ENCODE measurements around the gene TTC31.
"Not testable (repeated sequence)": the region's sequence is repeated elsewhere in the genome, so short reads cannot be mapped to it uniquely, and the experiment has no call there.

Gene TTC31

DNA sequence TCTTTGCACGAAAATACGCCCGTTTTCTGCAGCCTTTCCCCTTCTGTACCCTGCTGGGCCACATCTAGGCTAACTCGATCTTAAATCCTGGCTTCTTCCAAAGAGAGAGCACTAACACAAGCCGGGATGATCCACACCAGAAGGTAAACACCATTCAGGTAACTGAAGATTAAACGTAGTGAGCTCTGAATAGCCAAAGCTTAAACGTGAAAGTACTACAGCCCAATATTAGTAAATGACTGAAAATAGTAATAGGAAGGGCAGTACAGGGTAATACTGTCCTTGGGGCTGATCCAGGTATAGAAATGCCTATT, 10.0 kb upstream of the TTC31 start:
- intact Hi-C loops (cut with DNase I) = no loop called here
- DNase-seq = no peak

DNA sequence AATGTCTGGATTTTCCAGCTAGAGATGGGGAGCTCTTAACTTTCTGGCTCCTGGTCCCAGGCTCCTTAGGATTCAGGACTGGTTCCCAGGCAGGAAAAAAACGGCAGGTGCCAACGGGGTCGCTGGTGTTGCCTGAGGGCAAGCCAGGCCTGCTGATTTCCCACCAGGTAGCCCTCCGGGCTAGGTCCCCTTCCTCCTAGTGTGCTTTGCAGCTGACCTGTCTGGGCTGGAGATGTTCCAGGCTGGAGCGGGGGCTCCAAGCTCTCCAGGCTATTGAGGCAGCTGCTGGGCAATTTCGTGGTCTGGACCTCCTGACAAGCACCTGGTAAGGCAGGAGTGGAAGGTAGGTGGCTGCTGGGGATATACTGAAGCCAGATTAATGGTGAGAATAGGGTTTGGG, 8.4 kb upstream of the TTC31 start:
- DNase-seq = no peak
- intact Hi-C loops (cut with DNase I) = no loop called here

- intact Hi-C loops (cut with DNase I) = no loop called here
- DNase-seq = no peak
Observed at GRCh38 chr2:74474899-74475298, 8.0 kb upstream of the TTC31 start.

DNA sequence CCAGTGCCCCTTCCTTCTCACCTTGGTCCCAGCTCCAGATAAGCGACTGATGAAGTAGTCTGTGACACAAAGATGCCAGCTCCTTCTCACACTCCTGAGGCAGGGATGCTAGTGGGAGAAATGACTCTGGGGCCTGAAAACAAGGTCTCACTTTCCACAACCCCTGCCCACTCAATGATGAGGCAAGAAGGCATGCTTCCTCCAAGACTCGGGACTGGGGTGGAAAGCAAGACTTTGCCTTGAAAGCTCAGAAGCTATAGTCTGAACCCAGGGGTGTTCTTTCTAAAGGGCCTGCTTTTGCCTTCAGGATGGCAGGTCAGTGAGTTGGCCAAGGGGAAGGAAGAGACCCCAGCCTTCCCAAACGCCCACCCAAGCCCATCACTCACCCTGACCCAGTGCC, 1.4 kb upstream of the TTC31 start:
- intact Hi-C loops (cut with DNase I) = loop anchor here (5.0 kb wide), 1 partner anchor 106 kb away; no protein-coding TSS in a partner anchor
- DNase-seq = no peak

- intact Hi-C loops (cut with DNase I) = loop anchor here (1.0 to 5.0 kb wide), 3 partner anchors 27 to 105 kb away; partner anchors contain the start of genes AUP1, HTRA2 and INO80B
- peak in 4 of 42 donors; percentile 21 to 56 (median 27) for DNase-seq
Observed at GRCh38 chr2:74481961-74482800, 700 bp upstream of the TTC31 start.

GRCh38 chr2:74483675-74484164, 839 bp downstream of the TTC31 start:
- intact Hi-C loops (cut with DNase I) = loop anchor here (2.0 to 5.0 kb wide), 2 partner anchors 29 to 104 kb away; partner anchors contain the start of gene INO80B
- DNase-seq = not testable (repeated sequence)

DNA sequence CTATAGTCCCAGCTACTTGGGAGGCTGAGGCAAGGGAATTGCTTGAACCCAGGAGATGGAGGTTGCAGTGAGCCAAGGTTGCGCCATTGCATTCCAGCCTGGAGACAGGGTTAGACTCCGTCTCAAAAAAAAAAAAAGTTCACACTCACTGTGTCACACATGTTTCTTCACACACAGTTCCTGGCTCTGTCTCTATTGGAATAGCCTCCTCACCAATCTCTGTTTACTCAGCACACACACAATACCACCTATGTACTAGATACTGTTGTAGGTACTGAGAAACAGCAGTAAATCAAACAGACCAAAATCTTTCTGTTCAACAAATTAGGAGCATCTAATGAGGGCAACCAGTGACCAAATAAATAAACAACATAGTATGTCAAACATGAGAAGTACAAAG, 3.3 kb downstream of the TTC31 start:
- DNase-seq = no peak
- intact Hi-C loops (cut with DNase I) = no loop called here

- intact Hi-C loops (cut with DNase I) = no loop called here
- no peak for DNase-seq
Observed at GRCh38 chr2:74488643-74489481, 6.0 kb downstream of the TTC31 start.

DNA sequence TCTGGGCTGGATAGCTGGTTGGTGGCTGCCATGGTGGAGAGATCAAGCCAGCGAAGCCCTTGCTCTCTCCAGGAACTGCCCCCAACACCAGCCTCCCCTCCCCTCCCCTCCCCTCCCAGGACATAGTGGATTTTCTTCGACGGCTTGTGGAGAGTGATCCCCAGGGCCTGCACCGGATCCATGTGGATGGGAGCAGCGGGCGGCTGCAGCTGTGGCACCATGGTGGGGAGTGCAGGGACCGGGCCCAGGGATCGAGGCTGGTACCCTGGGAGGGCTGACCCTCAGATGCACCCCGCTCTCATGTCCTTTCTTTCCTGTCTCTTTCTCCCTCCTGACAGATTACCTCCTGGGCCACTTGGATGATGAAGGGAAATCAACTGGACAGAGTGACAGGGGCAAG, 7.0 kb downstream of the TTC31 start:
- intact Hi-C loops (cut with DNase I) = no loop called here
- DNase-seq = no peak

DNA sequence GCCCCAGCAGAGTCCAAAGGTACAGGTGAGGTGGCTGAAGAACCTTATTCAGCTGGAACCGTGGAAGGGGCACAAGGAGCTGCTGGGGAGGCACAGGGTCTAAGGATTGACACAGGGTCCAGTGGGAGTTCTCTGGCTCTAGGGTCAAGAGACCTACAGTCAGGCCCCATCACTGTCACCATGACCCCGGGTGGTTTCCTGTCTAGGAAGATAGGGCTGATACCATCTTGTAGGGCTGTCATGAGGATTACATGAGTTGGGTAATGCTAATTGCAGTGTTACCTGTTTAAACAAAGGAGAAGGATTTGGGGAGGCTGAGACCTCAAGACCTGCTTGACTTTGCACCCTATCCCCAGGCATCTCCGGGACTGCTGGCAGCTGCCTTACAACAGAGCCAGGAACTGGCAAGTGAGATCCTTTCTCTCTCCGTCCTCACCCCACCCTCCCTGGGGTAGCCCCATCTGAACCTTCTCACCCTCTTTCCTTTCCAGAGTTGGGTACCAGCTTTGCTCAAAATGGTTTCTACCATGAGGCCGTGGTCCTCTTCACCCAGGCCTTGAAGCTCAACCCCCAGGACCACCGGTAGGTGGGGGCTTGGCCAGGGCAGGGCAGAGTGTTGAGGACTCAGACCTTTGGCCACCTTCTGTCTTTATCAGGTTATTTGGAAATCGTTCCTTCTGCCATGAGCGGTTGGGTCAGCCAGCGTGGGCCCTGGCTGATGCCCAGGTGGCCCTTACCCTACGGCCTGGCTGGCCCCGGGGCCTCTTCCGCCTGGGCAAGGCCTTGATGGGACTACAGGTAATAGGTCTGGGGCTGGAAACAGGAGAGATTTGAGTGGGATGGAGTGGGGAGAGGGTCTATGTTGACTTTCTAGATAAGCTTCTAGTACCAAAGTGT, 9.0 kb downstream of the TTC31 start:
- no peak for DNase-seq
- intact Hi-C loops (cut with DNase I) = no loop called here

DNA sequence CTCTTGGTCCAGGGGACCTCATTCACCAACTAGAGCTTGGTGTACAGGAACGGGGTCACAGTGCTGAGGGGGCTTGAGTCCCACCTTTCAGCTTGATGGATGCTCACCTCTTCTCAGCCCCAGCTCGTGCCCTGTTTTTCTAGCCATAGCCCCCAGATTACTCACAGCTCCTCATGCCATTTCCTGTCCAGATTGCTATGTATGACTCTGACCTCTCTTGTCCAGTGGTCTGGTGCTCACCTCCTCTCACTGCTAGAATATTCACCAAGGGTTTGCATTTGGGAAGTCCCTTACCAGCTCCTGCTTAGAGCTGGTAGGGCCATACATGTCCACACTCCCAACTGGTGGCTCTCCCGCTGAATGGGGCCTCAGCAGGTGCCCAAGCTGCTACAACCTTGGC, 10.7 kb downstream of the TTC31 start:
- intact Hi-C loops (cut with DNase I) = no loop called here
- no peak for DNase-seq

DNA sequence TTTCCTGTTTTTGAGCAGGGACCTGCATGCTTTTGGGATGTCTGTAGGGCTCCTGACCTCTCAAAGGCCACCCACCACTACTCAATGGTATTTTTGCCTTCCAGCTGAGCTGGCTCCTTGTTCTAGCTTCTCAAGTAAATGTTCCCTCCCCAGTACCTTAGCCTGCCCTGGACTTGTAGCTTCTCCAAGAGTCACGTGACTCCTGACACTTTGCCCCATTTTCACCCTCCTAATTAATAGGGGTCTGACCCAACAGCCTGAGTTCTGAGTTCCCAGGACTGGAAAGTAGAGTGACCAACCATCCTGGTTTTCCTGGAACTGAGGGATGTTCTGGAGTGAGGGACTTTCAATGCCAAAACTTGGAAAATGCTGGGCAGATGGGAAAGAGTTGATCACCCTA, 12.6 kb downstream of the TTC31 start:
- DNase-seq = no peak
- intact Hi-C loops (cut with DNase I) = no loop called here

- no peak for DNase-seq
Observed at GRCh38 chr2:74496997-74497776, 14.3 kb downstream of the TTC31 start.

DNA sequence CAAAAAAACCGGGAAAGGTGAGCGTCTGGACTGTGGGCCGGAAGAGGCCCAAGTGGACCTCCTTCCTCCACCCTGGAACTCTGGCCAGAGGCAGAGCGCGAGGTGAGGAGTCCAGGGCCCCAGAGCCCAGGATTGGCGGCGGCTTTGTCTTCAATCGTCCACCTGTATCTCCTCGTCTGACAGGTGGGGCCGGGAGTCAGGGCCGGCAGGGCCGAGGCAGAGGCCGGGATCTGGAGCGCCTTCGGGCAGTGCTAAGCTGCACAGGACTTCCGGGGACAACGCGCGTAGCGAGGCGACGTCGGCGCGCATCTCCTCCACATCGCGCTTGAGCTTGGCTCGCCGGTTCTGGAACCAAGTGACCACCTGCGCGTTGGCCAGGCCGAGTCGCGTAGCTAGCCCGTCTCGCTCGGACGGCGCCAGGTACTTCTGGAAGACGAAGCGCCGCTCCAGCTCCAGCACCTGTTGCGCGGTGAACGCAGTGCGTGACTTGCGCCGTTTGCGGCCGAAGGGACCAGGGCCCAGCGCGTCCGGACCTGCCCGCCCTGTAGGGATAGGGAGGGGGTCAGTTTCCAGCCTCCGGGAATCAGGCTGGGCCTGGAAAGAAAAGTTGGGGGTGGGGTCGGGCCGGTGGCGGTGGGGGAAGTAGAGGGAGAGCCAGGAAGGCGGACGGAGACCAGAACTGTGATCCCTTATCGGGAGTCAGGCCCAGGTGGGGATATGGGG, 15.1 kb downstream of the TTC31 start:
- intact Hi-C loops (cut with DNase I) = no loop called here
- DNase-seq = no peak

More at GRCh38 chr2:74496997-74497776, 14.3 kb downstream of the TTC31 start:
- intact Hi-C loops (cut with DNase I) = no loop called here

GRCh38 chr2:74498500-74499266, 15.8 kb downstream of the TTC31 start:
- no peak for DNase-seq
- intact Hi-C loops (cut with DNase I) = no loop called here

DNA sequence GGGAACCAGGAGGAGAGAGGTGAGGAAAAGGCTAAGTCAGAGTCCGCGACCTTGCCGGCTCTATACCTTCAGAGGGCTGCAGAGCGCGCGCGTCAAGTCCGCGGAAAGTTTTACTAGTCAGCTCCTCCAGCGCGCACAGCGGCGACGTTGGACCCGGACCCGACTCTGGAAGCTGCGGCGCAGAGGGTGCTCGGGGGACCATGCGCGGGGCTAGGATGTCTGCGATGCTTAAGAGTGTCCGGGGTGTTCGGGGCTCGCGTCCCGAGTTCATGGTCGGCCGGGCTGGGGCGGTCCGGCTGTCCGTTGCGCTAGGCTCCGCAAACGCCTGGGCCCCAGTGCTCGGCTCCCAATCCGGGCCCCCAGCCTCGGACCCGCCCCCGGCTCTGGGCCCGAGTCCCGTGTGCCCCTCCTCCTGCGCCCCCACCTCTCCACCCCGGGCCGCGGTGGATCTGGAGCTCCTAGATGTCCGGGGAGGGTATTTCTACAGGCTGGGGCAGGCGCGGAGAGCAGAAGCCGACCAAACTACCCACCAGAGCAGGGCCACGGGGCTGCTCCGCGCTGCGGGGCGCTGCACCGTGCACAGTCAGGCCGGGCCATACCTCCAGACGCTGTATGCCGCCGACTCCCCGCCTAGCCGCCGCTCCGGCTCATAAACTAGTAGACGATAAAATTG, 16.5 kb downstream of the TTC31 start, which contains the start of gene LBX2:
TSS of gene LBX2 (minus strand) at position 337 of the 673 bp plus-strand sequence. CDS start at position 271, 66 bp downstream.
- DNase-seq = no peak

More for the DNA sequence above, 16.5 kb downstream of the TTC31 start, which contains the start of gene LBX2:
- intact Hi-C loops (cut with DNase I) = no loop called here

Measured in head of caudate nucleus (tissue), 42 donors.